G401.6 (cell line): ENCODE data around the gene MMP28.
"Not testable (repeated sequence)": the region's sequence is repeated elsewhere in the genome, so short reads cannot be mapped to it uniquely, and the experiment has no call there.

ENCODE experiments used
- FAIRE-seq: peaks from 2 replicates; lab custom pipeline; 2012; peaks lifted over from hg19 to GRCh38; lab: Jason Lieb, UNC

MMP28 gene

DNA sequence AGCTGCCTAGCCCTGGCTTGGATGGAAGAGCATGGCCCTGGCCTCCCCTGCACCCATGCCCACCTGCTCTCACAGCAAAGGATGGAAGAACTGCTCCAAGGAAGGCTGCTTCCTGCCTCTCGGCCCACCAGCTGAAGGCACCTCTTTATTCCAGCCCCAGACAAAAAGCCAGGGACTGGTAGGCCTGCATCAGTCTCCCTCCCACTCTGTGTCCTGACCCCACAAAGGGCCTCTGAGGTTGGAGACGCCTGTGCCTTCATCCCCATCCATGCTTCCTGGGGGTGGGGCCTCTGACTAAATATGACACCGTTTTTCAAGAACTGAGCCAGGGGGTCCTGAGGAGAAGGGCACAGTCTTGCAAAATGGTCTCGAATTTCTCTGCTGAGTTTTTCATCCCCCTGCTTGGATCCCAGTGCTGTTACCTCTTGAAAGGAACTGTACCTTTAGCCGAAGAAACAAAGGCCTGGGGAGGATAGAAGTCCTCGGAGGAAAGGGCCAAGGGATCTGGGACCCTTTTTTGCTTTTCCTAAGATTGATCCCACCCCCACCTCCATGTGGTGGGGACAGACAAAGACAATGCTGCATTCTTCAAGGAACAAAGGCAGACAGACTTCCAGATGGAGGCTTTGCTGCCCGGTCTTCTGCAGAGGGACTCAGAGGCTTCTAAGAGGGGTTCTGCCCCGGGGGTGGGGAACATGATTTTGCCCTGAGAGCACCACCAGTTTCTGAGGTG, 29.5 kb downstream of the MMP28 start:
- no peak for FAIRE-seq

DNA sequence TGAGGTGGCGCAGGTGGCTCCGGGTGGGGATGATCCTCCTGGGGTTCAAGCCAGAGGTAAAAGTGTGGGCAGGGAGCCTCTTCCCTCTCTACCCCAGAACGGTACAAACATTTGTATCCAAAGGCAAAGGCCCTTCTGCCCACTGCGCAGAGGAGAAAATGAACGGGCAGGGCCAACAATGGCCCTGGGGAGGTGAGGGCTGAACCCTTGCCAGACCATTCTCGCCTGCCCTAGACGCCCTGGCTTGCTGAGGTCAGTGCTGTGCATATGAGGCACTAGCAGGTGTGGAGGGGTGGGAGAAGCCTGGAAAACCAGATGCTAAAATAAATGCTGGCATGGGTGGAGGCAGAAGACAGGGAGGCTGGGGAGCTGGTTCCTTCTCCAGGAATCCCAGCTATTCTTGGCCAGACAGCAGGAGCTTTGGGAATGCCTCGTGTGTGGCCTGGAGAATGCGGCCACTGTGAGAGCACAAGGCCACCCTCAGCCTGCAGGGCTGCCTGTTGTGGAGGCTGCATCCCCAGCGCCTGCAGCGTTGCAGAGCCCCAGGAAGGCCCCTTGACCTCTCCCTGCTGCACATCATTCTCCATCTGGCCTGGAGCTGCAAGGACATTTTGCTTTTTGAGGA, 30.2 kb downstream of the MMP28 start:
- no peak for FAIRE-seq

DNA sequence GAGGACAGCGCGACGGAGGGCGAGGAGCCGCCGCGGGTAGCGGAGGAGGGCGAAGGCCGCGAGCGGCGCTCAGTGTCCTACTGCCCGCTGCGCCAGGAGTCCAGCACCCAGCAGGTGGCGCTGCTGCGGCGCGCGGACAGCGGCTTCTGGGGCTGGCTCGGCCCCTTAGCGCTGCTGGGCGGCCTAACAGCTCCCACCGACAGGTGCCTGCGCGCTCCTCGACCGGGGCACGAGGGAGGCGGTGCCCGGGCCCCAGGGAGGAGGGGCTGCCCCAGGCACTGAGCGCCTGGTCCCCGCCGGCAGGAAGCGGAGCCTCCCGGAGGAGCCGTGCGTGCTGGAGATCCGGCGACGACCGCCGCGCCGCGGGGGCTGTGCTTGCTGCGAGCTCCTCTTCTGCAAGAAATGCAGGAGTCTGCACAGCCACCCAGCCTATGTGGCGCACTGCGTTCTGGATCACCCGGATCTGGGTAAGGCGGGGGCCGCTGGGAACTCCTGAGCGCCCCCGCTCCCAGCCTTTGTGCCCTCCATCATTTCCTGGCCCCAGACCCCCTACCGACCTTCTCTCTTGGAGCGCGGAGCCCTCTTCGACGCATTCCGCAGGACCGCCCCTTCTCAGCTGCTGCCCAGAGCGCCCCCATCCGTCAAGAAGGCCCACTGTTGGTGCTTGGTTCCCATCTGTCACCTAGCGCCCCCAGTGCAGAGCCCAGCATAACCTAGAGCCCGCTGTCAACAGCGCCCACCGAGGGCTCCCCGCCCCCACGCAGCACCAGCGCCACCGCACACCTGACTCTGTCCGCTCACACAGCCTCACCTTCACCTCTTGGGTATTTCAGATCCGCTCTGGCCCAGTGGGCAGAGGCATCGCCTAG, 31.1 kb downstream of the MMP28 start:
- no peak for FAIRE-seq

DNA sequence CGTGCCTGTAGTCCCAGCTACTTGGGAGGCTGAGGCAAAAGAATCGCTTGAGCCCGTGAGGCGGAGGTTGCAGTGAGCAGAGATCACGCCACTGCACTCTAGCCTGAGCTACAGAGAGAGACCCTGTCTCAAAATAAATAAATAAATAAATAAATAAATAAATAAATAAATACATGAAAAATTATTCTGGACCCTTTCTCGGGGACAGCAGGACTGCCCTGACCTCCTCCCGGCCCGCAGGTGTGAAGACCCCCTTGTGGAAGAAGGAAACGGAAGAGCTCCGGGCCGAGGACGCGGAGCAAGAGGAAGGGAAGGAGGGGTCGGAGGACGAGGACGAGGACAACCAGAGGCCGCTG, 31.7 kb downstream of the MMP28 start:
- FAIRE-seq, result no peak

DNA sequence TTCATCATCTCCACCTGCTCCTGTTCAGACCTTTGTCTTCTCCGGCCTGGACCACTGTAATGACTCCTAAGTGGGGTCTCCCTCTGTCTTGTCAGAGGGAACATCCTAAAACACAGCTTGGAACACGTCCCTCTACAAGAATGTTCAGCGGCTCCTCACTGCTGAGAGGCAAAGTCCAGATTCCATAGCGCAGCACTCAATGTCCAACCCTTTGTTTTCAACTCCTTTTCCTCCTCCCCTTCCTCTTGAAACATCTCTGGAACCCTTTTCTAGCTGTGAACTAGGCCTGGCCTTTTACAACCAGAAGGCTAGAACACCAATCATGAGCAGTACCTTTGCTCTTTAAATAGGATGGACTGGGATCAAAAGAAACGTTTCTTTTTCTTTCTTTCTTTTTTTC, 33.8 kb downstream of the MMP28 start:
- no peak for FAIRE-seq

DNA sequence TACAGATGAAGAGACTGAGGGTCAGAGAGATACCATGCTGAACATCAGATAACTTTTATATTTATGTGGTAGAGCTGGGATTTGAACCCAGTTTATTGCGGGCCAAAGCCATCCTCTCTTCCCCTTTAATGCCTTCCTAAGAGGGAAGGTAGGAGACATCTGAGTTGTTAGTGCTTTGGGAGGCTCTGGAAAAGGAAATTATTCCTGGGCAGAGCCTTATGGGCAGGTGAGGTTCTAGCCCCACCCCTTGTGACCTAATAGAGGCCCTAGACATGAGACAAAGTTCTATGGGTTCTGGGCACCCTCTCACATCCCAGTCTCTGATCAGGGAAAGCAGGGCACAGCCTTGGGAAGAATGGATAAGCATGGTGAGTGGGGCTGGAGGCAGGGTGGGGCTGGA, 34.9 kb downstream of the MMP28 start, which contains the start of gene C17orf50:
C17orf50 (plus strand) TSS at position 301 of the 400 bp plus-strand sequence; CDS start at position 356, 55 bp downstream.
- FAIRE-seq, result no peak

DNA sequence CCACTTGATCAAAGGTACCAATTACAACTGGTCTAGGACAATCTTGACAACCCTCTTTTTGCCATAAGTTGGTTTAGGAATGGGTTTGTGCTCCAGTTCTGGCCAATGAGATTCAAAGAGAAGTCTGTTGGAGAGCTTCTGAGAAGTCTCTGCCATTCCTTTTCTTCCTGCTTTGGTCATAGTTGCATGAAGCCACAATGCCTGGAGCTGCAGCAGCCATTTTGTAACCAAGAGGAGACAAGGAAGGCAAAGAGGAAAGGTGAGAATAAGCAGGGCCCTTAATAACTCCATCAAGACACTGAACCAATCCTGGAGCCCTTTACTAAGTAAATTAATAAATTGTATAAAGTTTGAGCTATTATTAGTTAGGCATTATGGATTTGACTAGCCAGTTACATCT, 38.2 kb downstream of the MMP28 start:
- FAIRE-seq, result no peak

DNA sequence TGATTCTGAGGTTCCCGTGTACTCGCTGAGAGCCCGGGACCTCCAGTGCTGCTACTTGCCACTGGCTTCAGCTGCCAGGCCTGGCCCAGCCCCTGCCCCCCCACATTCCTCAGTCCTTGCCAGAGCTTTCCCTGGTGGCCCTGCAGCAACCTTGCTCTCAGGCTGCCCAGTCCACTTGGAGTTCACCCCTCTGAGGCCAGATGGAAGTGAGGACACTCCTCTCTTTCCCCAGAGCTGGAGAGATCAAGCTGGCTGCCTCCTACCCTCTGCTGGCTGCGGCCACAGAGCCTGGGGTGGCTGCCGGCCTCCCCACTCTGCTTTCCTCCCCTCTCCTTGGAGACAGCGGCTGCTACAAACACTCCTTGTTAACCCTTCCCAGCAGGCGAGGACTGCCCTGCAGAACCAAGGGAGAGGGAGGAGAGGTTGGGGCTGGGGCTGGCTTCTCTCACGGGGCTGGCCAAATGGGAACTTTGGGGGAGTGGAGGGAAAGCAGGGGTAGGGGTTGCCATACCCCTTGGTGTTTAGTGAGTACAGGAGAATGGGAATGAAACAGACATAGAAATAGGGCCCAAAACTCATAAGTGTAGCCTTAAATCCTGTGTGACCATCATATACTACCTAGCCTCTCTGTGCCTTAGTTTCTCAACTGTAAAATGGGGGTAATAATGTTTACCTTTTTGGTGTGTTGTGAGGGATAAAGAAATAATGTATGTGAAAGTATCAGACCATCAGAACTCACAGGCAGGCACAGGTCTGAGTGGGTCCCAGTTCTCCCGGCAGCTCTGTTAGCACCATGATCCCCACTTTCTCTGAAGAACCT, 42.3 kb downstream of the MMP28 start, which contains the start of gene GAS2L2:
GAS2L2 (minus strand) TSS at position 295 of the 820 bp plus-strand sequence. CDS start 389 bp downstream, outside the sequence.
- FAIRE-seq, result no peak

DNA sequence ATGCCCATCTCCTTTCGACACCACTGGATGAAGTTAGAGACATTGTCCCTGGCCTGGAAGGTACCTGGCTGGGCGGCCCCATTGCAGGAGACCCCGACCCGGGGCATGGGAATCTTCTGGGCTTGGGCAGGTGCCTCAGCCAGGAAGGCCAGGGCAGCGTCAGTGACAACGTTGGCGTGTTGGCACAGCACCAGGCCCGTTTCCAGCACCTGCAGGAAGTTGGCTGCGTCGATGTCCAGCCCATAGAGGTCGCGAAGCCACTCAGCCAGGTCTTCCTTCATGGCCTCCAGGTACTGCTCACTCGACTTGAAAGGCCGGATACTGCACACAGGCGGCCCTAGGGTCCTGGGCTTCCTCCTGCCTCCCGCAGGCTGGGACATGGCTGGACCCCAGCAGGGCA, 43.0 kb downstream of the MMP28 start:
- no peak for FAIRE-seq

DNA sequence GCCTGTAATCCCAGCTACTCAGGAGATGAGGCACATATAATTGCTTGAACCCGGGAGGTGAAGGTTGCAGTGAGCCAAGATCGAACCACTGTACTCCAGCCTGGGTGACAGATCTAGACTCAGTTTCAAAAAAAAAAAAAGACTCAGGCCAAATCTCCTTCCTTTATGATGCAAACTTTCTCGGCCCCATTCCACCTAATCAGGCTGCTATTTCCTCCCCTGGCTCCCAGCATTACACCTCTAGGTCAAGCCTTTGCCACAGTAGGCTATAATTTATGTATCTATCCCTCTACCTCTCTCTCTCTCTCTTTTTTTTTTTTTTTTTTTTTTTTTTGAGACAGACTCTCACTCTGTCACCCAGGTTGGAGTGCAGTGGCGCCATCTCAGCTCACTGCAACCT, 43.9 kb downstream of the MMP28 start:
- not testable (repeated sequence) for FAIRE-seq

DNA sequence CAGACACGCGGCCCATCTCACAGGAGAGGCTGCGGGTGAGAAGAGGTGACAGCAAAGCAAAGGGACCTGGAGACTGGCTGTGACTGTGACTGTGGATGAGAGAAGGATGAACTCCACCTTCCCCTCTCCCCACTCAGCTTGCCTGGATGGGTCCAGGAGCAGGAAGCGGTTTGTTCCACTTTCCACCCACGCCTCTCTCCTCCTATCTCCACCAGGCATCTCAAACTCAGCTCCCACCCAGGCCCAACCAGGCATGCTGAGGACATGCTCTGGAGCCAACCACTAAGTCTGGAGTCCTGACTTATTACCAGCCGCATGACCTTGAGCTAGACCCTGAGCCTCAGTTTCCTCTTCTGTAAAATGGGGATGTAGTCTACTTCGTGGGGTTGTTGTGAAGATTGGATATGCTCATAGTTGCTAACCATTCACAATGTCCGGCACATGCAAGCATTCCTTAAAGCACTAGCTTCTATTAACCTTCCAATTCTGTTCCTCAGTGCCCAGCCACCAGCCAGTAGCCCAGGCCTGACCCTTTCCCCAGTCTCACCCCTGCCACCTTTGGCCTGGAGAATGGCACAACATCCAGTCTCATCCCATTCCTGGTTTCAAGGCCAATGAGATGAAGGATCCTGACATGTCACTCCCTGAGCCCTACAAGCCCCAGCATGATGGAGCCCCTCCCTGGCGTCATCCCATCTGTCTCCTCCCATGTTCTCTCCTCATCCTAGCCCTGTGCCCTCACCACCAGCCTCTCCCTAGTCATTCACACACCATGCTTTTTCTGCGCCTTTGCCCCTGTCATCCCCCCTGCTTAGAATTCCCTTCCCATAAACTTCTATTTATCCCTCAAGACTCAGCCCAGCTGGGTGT, 44.7 kb downstream of the MMP28 start:
- no peak for FAIRE-seq

DNA sequence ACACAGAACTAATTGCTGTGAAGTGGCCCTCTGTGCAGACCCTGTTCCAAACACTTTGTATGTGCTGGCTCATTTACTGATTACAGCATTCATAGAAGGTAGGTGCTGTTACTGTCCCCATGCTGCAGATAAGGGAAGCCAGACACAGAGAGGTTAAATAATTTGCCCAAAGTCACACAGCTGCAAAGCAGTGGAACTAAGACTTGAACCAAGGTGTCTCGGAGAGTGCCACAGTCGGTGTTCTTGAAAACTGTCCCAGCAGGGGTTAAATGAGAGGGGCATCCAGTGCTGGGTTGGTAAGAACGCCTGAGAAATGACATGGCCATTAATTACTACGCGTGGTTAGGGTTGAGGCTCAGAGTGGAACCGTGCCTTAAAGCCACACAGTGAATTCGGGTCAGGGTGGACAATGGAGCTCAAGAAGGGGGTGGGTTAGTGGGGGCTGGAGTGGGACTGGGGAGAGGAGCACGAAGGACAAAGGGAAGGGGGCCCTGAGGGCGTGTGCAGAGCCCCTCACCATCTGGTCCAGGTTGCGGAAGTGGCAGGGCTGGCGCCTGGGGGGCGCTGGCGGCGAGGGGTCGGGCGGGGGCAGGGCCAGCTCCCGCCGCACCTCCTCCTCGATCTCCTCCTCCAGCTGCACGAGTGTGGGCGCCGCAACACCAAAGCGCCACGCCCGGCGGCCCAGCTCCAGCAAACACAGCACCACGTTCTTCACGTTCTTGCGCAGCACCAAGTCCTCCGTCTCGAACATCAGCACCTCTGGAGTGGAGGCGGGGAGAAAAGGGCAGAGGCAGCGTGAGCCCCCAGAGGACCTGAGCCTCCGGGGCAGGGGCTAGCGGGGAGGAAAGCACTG, 45.7 kb downstream of the MMP28 start:
- FAIRE-seq, result no peak

DNA sequence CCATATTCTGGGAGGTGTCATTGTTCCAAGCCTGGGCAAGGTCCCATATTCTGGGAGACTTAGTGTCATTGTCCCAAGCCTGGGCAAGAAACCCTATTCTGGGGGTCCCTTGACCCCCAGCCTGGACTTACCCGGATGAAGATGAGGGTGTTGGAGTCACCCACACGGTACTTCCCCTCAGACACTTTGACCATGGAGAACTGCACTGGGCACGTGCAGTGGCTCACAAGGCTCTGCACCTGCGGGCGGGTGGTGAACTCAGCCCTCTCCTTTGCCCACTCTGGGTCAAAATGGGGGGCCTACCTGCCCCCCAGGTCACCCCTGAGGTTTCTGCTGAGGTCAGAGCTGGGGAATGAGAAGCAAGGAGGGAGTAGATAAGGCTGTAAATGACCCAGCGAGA, 46.5 kb downstream of the MMP28 start:
- no peak for FAIRE-seq

DNA sequence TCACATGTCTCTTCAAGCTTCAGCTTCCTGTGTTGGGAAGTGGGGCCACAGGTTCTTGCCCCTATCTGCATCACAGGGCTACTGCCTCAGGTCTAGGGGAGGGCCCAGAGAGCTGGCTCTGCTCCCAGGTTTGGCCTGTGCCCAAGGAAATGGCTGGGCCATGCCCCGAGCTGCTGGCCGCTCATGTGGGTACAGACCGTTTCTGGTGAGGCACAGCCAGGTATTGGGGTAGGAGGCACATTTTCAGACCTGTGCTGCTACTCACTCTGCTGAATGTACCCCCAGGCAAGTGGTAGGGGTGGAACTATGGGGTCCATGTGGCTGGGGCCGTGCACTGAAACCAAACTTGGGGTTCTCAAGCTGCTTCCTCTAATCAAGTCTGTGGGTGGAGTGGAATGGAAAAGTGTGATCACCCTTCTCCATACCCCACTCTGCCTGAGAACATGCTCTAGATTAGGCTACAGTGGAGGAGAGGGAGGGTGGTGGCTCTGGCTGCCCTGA, 47.0 kb downstream of the MMP28 start:
- FAIRE-seq, result no peak

DNA sequence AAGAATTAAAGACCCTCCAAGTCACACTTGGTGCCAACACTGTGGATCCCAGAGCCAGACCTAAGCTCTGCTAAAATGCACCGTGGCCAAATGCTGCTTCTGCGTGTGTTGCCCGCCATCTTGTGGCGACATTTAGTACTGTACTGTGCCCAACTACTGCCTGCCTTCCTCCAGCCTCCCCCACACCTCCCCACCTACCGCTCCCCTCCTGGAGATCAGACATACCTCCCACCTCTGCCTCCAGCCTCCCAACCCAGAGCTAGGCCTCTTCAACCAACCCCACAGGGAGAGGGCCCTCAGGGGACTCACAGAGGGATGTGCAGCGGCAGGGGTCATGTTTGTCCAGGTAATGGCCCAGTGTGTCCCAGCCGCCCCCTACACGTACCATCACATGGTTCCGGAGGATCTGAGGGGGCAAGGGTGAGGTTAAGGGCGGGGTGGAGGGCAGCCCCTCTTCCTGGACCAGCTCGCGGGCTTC, 47.9 kb downstream of the MMP28 start:
- no peak for FAIRE-seq

DNA sequence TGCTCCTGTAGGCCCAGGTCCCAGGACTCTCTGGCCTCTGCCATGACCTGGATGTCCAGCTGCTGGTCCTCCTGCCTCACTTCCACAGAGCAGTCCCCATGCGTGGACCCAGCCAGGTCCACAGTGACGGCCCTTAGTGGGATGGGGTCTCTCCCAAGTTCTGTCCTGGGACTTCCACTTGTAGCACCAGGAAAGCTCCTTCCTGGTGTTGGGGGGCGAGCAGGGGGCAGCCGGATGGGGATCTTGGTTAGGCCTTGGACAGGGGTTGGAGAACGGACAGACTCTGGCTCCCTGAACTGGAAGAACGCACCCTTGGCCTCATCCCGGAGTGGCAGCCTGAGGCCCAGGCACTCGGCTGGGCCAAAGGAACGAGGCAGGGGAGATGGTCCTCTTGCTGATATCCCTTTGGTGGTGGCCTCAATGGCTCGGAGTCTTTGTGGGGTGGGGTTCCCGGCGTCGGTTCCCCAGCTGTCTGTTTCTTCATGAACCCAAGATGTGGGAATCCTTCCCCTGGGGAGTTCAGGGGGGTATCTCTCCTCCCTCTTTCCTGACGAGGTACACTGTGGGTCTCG, 49.6 kb downstream of the MMP28 start:
- no peak for FAIRE-seq

DNA sequence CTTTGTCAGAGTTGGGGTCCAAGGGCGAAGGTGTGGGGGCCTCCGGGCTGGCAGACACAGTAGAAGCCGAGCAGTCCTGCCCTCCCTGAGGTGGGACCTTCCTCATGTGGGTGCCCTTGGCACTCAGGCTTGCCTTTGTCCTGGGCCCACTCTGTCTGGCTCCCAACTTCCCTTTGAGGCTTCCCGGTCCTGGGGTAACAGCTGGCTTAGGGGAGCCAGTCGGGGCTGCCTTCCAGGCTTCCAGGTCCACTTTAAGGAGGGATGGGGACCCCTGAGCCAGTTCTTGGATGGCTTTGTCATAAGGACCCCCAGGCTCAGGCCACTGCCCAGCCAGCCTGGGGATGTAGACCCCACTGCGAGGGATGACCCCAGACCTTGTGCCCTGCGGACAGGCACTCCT, 50.2 kb downstream of the MMP28 start:
- FAIRE-seq, result no peak

DNA sequence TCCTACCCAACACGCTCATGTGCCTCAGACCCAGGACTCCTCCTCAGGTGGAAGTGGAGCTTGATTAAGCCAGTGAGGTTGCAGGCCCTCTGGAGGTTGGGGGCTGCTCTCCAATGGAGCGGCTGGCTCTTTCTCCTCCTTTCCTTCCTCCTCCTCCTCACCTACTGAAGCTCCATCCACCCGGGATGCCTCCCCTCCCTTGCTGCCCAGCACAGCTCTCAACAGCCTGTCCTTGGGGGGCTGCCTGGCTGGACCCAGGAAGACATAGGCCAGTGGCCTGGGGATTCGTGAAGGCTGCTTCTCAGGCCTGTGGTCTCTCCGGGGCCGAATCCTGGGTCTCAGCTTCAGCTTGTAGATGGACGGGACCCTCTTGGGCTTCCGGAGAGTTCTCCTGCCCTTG, 50.6 kb downstream of the MMP28 start:
- FAIRE-seq, result no peak

DNA sequence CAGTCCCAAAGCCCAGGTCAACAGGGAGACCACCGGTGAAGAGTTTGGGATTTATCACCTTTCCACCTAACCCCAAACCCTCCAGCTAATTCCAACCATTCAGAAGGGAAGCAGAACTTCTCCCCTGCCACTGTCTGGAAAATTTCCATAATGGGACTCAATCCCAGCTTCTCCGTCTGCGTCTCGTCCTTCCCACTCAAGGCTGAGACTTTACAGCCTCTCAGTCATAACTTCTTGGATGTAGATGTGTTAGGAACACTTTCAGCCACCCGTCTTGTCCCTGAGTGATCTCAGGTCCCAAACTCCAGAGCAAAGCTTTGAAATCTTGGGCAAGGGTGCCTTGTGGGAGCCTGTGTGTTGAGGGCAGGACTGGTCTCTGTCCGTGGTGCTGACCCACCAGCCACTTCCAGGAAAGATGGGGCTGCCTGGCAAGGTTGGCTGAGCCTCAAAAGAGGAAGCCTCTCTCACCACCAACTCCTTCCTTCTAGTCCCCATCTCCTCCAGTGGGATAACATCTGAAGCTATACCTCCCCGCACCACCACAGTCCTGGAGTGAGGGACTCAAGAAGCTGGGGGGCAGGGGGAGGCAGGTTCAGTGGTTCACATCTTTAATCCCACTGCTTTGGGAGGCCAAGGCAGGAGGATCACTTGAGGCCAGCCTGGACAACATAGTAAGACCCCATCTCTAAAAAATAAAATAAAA, 51.7 kb downstream of the MMP28 start:
- no peak for FAIRE-seq
